HepG2 (cell line): ENCODE measurements around the gene STAT5A. TPM values are rescaled to one million over a fixed set of nuclear protein-coding genes. Genes with fewer than 3 reads are reported as not detected.

Experiments
- BHLHE40 ChIP-seq: IDR thresholded peaks from 2 replicates; pipeline ENCODE4 v1.6.1; 2011; ENCODE audit warnings: low read length, improper control_type of control experiment
- CBX1 ChIP-seq: IDR thresholded peaks from one replicate; pipeline ENCODE4 v1.6.1; 2016; ENCODE audit warnings: antibody characterized with exemption, low read depth
- E2F2 ChIP-seq: sonication (generic); formaldehyde crosslinking; IDR thresholded peaks from 2 replicates; pipeline ENCODE4 v1.4.0; 2020; ENCODE audit warnings: missing genetic modification reagents, borderline replicate concordance
- ELF1 ChIP-seq: sonication (generic); formaldehyde crosslinking; IDR thresholded peaks from 2 replicates; pipeline ENCODE4 v1.4.0; 2020; ENCODE audit warnings: missing genetic modification reagents
- FOXA1 ChIP-seq, 2 experiments: fragments of 450-650 bp in 1 of 2; sonication (generic) in 1 of 2; formaldehyde crosslinking in 1 of 2; IDR thresholded peaks; 2 replicates each; pipeline versions ENCODE4 v1.4.0 to v1.6.1; 2016 to 2020; ENCODE audit warnings: missing genetic modification reagents in 1 of 2
- FOXK2 ChIP-seq: fragments of 450-650 bp; IDR thresholded peaks from 2 replicates; pipeline ENCODE4 v1.6.1; 2016
- FOXO1 ChIP-seq: sonication (generic); formaldehyde crosslinking; IDR thresholded peaks from 2 replicates; pipeline ENCODE4 v1.4.0; 2020; ENCODE audit warnings: missing genetic modification reagents
- HMG20A ChIP-seq: IDR thresholded peaks from 2 replicates; pipeline ENCODE4 v1.6.1; 2016; ENCODE audit warnings: borderline replicate concordance
- HOXA3 ChIP-seq: sonication (generic); formaldehyde crosslinking; IDR thresholded peaks from 2 replicates; pipeline ENCODE4 v1.5.0; 2020; ENCODE audit warnings: missing genetic modification reagents
- MLX ChIP-seq: IDR thresholded peaks from 2 replicates; pipeline ENCODE4 v1.6.1; 2016
- MXD3 ChIP-seq: IDR thresholded peaks from 2 replicates; pipeline ENCODE4 v1.6.1; 2016; ENCODE audit warnings: mild to moderate bottlenecking, missing biosample characterization, missing genetic modification reagents
- NPAS2 ChIP-seq: sonication (generic); formaldehyde crosslinking; IDR thresholded peaks from 2 replicates; pipeline ENCODE4 v1.8.0; 2022; ENCODE audit warnings: mild to moderate bottlenecking, missing genetic modification reagents, borderline replicate concordance
- PHF21A ChIP-seq: sonication (generic); formaldehyde crosslinking; IDR thresholded peaks from 2 replicates; pipeline ENCODE4 v1.5.0; 2020; ENCODE audit warnings: mild to moderate bottlenecking, missing genetic modification reagents
- PHF8 ChIP-seq: sonication (generic); formaldehyde crosslinking; IDR thresholded peaks from 2 replicates; pipeline ENCODE4 v1.5.0; 2020; ENCODE audit warnings: missing genetic modification reagents
- POLR2AphosphoS5 ChIP-seq: IDR thresholded peaks from 2 replicates; pipeline ENCODE4 v1.6.1; 2012; ENCODE audit warnings: low read depth, low read length
- PPARG ChIP-seq: conservative IDR thresholded peaks from 2 replicates; pipeline ENCODE4 v1.6.1; 2016; ENCODE audit warnings: missing biosample characterization, missing genetic modification reagents
- RARA ChIP-seq: IDR thresholded peaks from 2 replicates; pipeline ENCODE4 v1.6.1; 2016; ENCODE audit warnings: missing genetic modification reagents, missing compliant biosample characterization
- RCOR2 ChIP-seq: IDR thresholded peaks from 2 replicates; pipeline ENCODE4 v1.6.1; 2016; ENCODE audit warnings: missing biosample characterization, missing genetic modification reagents
- SOX5 ChIP-seq: IDR thresholded peaks from 2 replicates; pipeline ENCODE4 v1.6.1; 2016; ENCODE audit warnings: borderline replicate concordance
- STAT5B ChIP-seq: sonication (generic); formaldehyde crosslinking; IDR thresholded peaks from 2 replicates; pipeline ENCODE4 v1.4.0; 2020; ENCODE audit warnings: missing genetic modification reagents
- TEAD3 ChIP-seq: optimal IDR thresholded peaks from 2 replicates; pipeline ENCODE3; 2016; ENCODE audit warnings: borderline replicate concordance
- THRA ChIP-seq: sonication (generic); formaldehyde crosslinking; IDR thresholded peaks from 2 replicates; pipeline ENCODE4 v1.4.0; 2020; ENCODE audit warnings: missing genetic modification reagents, borderline replicate concordance
- ZNF124 ChIP-seq: sonication (generic); formaldehyde crosslinking; IDR thresholded peaks from 2 replicates; pipeline ENCODE4 v1.4.0; 2020; ENCODE audit warnings: missing genetic modification reagents
- ZNF205 ChIP-seq: IDR thresholded peaks from 2 replicates; pipeline ENCODE4 v1.6.1; 2018; ENCODE audit warnings: missing biosample characterization, missing genetic modification reagents
- ZNF264 ChIP-seq: sonication (generic); formaldehyde crosslinking; IDR thresholded peaks from 2 replicates; pipeline ENCODE4 v1.4.0; 2020; ENCODE audit warnings: missing genetic modification reagents
- ZNF614 ChIP-seq: IDR thresholded peaks from 2 replicates; pipeline ENCODE4 v1.6.1; 2018; ENCODE audit warnings: missing biosample characterization, missing genetic modification reagents, inconsistent platforms, borderline replicate concordance
- ZNF777 ChIP-seq: sonication (generic); formaldehyde crosslinking; IDR thresholded peaks from 2 replicates; pipeline ENCODE4 v1.4.0; 2020; ENCODE audit warnings: missing genetic modification reagents
- ZNF790 ChIP-seq: sonication (generic); formaldehyde crosslinking; IDR thresholded peaks from 2 replicates; pipeline ENCODE4 v1.8.0; 2022; ENCODE audit warnings: missing genetic modification reagents, mild to moderate bottlenecking, borderline replicate concordance
- polyA plus RNA-seq, 8 experiments: library from polyadenylated mRNA; depleted of rRNA in 3 of 8; stranded (reverse) in 7 of 8; unstranded in 1 of 8; fragments of >200 nt; fragmentation: Illumina TruSeq in 4 of 8; extraction: Trizol in 4 of 8; gene quantifications; 2 replicates each; pipeline versions ENCODE4 v1.2.1 to v1.2.3, GENCODE V29; 2011 to 2016; ENCODE audit warnings: low read depth in 4 of 8, missing spikeins in 1 of 8, mixed read lengths in 1 of 8; ENCODE audit not compliant: insufficient read depth in 1 of 8
- total RNA-seq, 5 experiments: library from RNA; depleted of rRNA; stranded (reverse); fragments of >200 nt; fragmentation: Illumina TruSeq; extraction: Trizol; gene quantifications; 2 replicates each; pipeline ENCODE4 v1.2.3, GENCODE V29; 2016; ENCODE audit warnings: low read depth in 1 of 5

STAT5A gene
- total and polyA plus RNA-seq, 2 of the 13 experiments (the other 11 are each of a cell fraction or from before 2014, with no cell fraction given) = 1.4 to 4.1 TPM

- TF ChIP-seq NPAS2 = no peak
- peak; percentile 72 for TF ChIP-seq ZNF614 (CRISPR knock-in tag)
- peak; percentile 71; the same call in 1 of the 2 replicates for TF ChIP-seq PHF21A (CRISPR knock-in tag)
- TF ChIP-seq E2F2 (CRISPR knock-in tag) = no peak
- peak; percentile 95 for TF ChIP-seq ELF1
- peak; percentile 56; the same call in 1 of the 2 replicates for TF ChIP-seq HMG20A (CRISPR knock-in tag)
- TF ChIP-seq RCOR2 (CRISPR knock-in tag) = peak; percentile 61; the same call in 1 of the 2 replicates
- peak; percentile 88 for TF ChIP-seq TEAD3 (CRISPR knock-in tag)
- TF ChIP-seq STAT5B (CRISPR knock-in tag) = no peak
- TF ChIP-seq ZNF124 (CRISPR knock-in tag) = peak; percentile 94; the same call in 1 of the 2 replicates
- peak; percentile 56; the same call in 1 of the 2 replicates for TF ChIP-seq FOXO1
- peak; percentile 43; the same call in 1 of the 2 replicates for TF ChIP-seq SOX5 (CRISPR knock-in tag)
- no peak for TF ChIP-seq ZNF777 (CRISPR knock-in tag)
- TF ChIP-seq MXD3 (CRISPR knock-in tag) = 0 out of 2 replicates have a peak, but pooled peaks have one; percentile 43
- TF ChIP-seq PHF8 (CRISPR knock-in tag) = peak; percentile 65
- peak; percentile 78 for TF ChIP-seq HOXA3 (CRISPR knock-in tag)
- TF ChIP-seq FOXK2 = 0 out of 2 replicates have a peak, but pooled peaks have one; percentile 37
- TF ChIP-seq THRA (CRISPR knock-in tag) = 0 out of 2 replicates have a peak, but pooled peaks have one; percentile 55
- TF ChIP-seq FOXA1 (IDR thresholded peaks at IDR 0.05) = no peak
- TF ChIP-seq FOXA1 (CRISPR knock-in tag; IDR thresholded peaks at IDR 0.05) = peak; percentile 52
- no peak for TF ChIP-seq ZNF790 (CRISPR knock-in tag)
- TF ChIP-seq RARA (CRISPR knock-in tag) = peak; percentile 59
- no peak for TF ChIP-seq BHLHE40
- TF ChIP-seq PPARG (CRISPR knock-in tag) = peak; percentile 60; the same call in 1 of the 2 replicates
- TF ChIP-seq ZNF205 (CRISPR knock-in tag) = peak; percentile 75; the same call in 1 of the 2 replicates
- peak; percentile 66 for TF ChIP-seq POLR2AphosphoS5
- 0 out of 2 replicates have a peak, but pooled peaks have one; percentile 46 for TF ChIP-seq ZNF264 (CRISPR knock-in tag)
- TF ChIP-seq CBX1 = peak; percentile 54
- TF ChIP-seq MLX (CRISPR knock-in tag) = 0 out of 2 replicates have a peak, but pooled peaks have one; percentile 10
These were observed 39.7 kb upstream of the STAT5A start (continued) for GRCh38 chr17:42248351-42249179.
